ENCODE measurements around the gene PRPF40A.
A peak's percentile ranks its signal among the peaks of the same experiment; 100 is the strongest.

The PRPF40A gene

DNA sequence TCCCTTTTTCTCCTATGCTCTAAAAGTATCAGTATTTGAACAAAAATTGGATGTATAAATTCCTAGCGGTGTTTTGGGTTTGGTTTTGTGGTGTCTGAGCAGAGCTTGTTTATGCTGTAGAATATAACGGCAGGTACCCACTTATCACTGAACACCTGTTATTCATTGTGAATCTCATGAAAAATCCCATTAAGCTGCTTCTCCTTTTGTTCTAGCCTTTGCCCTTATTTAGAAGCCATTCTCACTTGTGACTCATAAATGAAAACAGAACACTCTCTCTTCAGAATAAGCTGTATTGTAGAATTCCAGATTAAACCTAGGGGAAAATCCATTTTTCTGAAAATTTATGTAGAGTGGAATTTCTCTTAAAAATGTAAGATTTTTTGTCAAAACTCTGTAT, 104.0 kb downstream of the PRPF40A start:
- DNase-seq: peak; percentile 15

DNA sequence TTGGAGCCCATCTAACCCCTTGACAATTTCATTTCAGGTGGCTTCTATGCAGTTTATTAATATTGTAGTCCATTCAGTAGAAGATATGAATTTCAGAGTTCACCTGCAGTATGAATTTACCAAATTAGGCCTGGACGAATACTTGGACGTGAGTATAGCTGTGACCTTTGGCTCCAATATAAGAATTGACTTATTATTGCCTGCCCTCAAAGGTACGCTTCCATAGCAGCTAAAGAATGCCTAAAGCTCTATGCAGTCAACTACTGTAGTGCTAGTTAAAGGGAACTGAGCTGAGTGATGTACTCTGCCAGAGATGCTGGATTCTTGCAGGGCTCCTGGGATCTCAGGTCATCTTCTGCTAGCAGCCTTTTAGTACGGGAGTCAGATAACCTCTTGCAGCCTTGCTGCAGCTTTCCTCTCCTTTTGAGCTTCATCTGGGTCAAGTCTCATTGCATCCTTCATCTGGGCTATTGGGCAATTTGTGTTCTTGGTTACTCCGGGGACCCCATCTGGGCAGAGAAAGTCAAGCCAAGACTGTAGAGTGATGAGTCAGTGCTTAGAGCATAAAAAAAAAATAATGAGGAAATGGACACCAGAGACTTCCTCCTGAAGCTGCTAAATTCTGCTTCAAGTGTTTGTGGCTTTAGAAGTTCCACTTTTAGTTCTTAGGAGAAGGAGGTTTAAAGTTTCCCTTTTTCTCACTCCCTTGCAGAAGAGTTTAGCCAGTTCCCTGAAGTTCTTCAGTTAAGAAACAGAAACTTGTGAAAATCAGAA, 105.6 kb downstream of the PRPF40A start:
- no peak for DNase-seq

DNA sequence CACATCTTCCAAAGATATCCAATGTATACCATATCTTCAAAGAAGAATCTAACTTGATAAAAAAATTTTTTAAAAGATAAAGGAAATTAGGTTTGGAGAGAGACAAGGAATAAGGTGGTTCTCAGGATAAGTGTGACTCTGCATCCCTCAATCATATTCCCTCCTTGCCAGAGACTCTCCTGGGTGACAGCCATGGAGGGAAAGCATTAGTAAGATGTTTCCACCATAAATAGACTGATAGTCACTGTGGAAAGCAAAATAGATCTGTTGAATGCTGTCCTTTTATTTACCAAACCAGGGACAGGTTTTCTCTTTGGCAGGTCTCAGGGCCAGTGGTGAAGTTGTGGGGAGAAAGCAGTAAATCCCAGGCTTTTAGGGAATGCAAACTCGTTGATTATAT, 107.6 kb downstream of the PRPF40A start:
- no peak for DNase-seq

DNA sequence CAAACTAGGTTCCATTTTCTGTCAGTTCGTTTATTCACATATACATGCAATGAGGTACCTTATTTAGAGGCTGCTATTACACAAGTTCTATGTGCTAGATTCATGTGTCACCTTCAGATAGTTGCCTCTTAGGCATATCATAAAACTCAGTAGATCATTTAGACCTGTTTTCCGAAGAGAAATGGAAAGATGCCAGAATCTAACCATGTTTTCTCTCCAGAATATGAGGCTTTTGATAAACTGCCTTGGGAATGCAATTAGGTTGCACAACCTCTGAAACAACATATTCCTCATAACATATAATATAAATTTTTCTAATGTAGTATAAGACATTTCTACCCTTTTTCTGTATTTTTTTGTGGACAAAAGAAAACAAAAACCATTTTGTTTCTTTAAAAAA, 108.1 kb downstream of the PRPF40A start:
- no peak for DNase-seq

DNA sequence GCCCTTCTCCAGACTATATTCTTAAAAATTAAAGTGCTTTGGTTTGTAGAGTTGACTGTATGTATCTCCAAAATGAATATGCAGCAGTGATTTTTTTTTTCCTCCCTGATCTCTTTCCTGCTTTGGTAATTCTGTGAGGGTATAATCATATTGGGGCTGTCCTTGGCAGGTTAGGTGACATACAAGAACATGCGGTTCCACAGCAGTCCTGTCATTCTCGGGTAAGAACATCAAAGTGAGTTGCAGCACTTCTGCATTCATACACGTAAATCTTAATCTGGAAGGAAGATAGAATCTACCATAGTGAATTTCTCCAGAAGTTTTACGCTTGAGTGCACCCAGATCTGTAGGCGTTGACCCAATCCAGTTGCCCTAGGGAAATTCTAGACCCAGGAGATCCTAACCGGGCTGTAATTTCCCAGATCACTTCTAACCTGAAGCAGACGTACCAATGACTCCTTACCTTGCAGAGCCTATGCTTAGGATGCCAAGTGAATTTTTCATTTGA, 109.4 kb downstream of the PRPF40A start:
- DNase-seq: no peak

DNA sequence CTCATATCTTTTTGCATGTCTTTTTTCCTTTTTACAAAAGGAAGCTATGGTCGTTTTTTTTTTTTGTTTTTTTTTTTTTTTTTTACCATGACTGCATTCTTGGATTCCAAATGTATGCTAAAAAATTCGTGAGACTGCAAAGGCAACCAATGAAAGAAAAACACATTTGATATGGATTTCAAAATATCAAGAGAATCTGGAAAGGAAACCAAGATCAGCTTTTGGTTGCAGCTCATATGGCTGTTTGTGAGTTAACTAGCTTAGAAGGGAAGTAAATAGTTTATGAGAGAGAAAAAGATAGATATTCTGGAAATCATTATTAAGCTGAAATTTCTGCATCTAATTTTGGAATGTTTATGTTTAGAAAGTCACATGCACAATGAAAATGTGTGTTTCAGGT, 110.3 kb downstream of the PRPF40A start:
- no peak for DNase-seq

DNA sequence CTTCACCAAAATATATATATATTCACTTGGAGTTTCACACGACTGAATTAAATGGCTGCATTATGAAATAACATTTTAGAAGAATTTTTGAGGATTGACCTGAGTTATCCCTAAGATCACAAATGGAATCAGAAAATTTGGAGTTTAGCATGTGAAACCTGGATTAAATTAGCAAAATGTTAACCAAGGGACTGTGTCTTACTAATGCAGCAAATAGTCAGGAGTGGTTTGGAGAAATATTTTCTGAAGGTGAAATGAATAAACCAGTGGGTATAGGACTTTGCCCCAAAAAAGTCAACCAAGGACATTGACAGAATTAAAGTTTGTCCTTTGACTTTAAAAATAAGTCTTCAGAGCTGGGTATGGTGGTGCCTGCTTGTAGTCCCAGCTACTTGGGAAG, 111.2 kb downstream of the PRPF40A start:
- no peak for DNase-seq

DNA sequence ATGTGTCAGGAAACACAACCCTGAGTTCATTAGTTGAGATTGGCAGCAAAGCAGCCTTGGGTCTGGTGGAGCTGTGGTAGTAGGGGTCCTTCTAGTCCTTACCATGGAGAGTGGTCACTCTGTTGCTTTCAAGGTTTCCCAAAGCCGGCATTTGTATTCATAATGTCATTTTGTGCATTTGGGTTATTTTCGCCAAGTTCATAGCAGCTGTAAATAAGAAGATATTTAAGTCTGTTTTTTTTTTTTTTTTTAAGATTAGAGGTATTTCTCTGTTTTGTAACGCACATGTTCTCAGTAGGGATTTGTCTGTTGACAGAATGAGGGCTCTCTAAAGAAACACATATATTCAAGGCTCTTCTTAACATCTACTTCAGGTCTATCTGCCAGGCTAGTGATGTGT, 114.1 kb downstream of the PRPF40A start:
- DNase-seq: no peak

DNA sequence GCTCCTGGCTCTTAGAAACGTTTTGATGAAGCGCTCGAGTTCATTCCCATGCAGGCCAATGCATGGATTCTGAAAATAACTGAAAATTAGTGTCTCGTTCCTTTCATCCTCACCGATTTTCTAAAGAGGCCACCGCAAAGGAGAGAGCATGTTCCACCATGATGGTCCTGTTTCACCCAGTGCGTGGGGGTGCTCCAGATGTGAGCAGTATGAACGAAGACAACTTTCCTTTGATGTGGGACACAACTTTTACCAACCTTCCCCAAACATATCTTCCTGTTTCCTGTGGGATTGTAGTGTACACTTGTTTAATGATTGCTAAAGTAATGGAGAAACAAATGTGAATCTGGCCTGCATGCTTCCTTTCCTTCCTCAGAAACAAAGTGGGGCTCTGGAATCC, 114.5 kb downstream of the PRPF40A start:
- DNase-seq: no peak

All from NCI-H2029 (cell line).